Measurements from ENCODE around the gene DIPK1A. TPM values are rescaled to one million over a fixed set of nuclear protein-coding genes. Genes with fewer than 3 reads are reported as not detected.

DIPK1A gene
- total RNA-seq, 1 donor from 2014 or later, result 3.6 TPM

GRCh38 chr1:92921031-92922023 is 39.9 kb downstream of the DIPK1A start:
- H4K20me1 ChIP-seq (ENCODE audit: low read depth), result no peaks in the 10 kb centered on the region
- no peak overlapping the region for H3K4me2 ChIP-seq
- H3K36me3 Mint-ChIP-seq, result no peaks in the 10 kb centered on the region
- no peak overlapping the region for H3K4me3 ChIP-seq
- H3K4me1 ChIP-seq, result no peaks in the 10 kb centered on the region
- no peaks in the 10 kb centered on the region for H3K27me3 ChIP-seq
- H3K4me1 Mint-ChIP-seq, result no peaks in the 10 kb centered on the region
- no peaks in the 10 kb centered on the region for H3F3A ChIP-seq (ENCODE audit: low read depth)
- no peak overlapping the region for H3K4me3 Mint-ChIP-seq
- H3K36me3 ChIP-seq, result no peaks in the 10 kb centered on the region
- no peak overlapping the region for H3K9ac ChIP-seq
- H3K9me3 Mint-ChIP-seq, result no peaks in the 10 kb centered on the region
- H3K27ac Mint-ChIP-seq, result no peak overlapping the region
- H2AFZ ChIP-seq (replicated peaks), result no peak overlapping the region
- no peak overlapping the region for H3K27ac ChIP-seq
- no peaks in the 10 kb centered on the region for H3K27me3 Mint-ChIP-seq (ENCODE audit: insufficient read depth, low read depth)
- TF ChIP-seq EZH2phosphoT487 (IDR thresholded peaks at IDR 0.05) (no peak), EZH2 (IDR thresholded peaks at IDR 0.05) (no peak), CTCF (IDR thresholded peaks at IDR 0.05) (no peak)
- no peak for DNase-seq (ENCODE audit: low spot score)
- H3K9me3 ChIP-seq (ENCODE audit: low read depth), result no peaks in the 10 kb centered on the region
- no peaks in the 10 kb centered on the region for H3K79me2 ChIP-seq (ENCODE audit: low read depth)

- H3K36me3 Mint-ChIP-seq, result no peaks in the 10 kb centered on the region
- H3K4me2 ChIP-seq, result no peak overlapping the region
Measured at GRCh38 chr1:92916899-92917298, 44.4 kb downstream of the DIPK1A start.

GRCh38 chr1:92915547-92915946 is 45.7 kb downstream of the DIPK1A start:
- Mint-ChIP-seq H3K27ac (no peak overlapping the region), H3K4me3 (no peak overlapping the region), H3K27me3 (ENCODE audit: insufficient read depth, low read depth) (peaks cover 2% of the 10 kb centered on the region), H3K36me3 (no peaks in the 10 kb centered on the region), H3K4me1 (no peaks in the 10 kb centered on the region), H3K9me3 (no peaks in the 10 kb centered on the region)
- TF ChIP-seq EZH2phosphoT487 (IDR thresholded peaks at IDR 0.05), result no peak
- no peak for TF ChIP-seq CTCF (IDR thresholded peaks at IDR 0.05)
- TF ChIP-seq EZH2 (IDR thresholded peaks at IDR 0.05), result no peak
- Histone ChIP-seq H3F3A (ENCODE audit: low read depth) (no peaks in the 10 kb centered on the region), H3K9me3 (ENCODE audit: low read depth) (no peaks in the 10 kb centered on the region), H3K79me2 (ENCODE audit: low read depth) (no peaks in the 10 kb centered on the region), H2AFZ (replicated peaks) (no peak overlapping the region), H4K20me1 (ENCODE audit: low read depth) (no peaks in the 10 kb centered on the region), H3K27ac (no peak overlapping the region), H3K4me3 (no peak overlapping the region), H3K36me3 (no peaks in the 10 kb centered on the region), H3K27me3 (no peaks in the 10 kb centered on the region), H3K4me1 (no peaks in the 10 kb centered on the region), H3K4me2 (no peak overlapping the region), H3K9ac (no peak overlapping the region)
- DNase-seq (ENCODE audit: low spot score), result no peak

More at GRCh38 chr1:92916899-92917298, 44.4 kb downstream of the DIPK1A start:
- H3K4me3 ChIP-seq, result no peak overlapping the region
- H3K4me3 Mint-ChIP-seq, result no peak overlapping the region
- no peaks in the 10 kb centered on the region for H3K79me2 ChIP-seq (ENCODE audit: low read depth)
- H3K36me3 ChIP-seq, result no peaks in the 10 kb centered on the region
- no peaks in the 10 kb centered on the region for H3K27me3 ChIP-seq
- H2AFZ ChIP-seq (replicated peaks), result no peak overlapping the region
- no peaks in the 10 kb centered on the region for H3F3A ChIP-seq (ENCODE audit: low read depth)
- H3K9me3 ChIP-seq (ENCODE audit: low read depth), result no peaks in the 10 kb centered on the region
- no peak overlapping the region for H3K9ac ChIP-seq
- H3K27ac Mint-ChIP-seq, result no peak overlapping the region
- H4K20me1 ChIP-seq (ENCODE audit: low read depth), result no peaks in the 10 kb centered on the region
- no peaks in the 10 kb centered on the region for H3K4me1 Mint-ChIP-seq
- H3K27me3 Mint-ChIP-seq (ENCODE audit: insufficient read depth, low read depth), result peaks cover 2% of the 10 kb centered on the region
- no peak for TF ChIP-seq EZH2 (IDR thresholded peaks at IDR 0.05)
- TF ChIP-seq EZH2phosphoT487 (IDR thresholded peaks at IDR 0.05), result no peak
- no peak for TF ChIP-seq CTCF (IDR thresholded peaks at IDR 0.05)
- H3K4me1 ChIP-seq, result no peaks in the 10 kb centered on the region
- H3K27ac ChIP-seq, result no peak overlapping the region
- DNase-seq (ENCODE audit: low spot score), result no peak
- H3K9me3 Mint-ChIP-seq, result no peaks in the 10 kb centered on the region

Measured in neural progenitor cell (in vitro differentiated cells).